HCT116 (cell line): ENCODE results near the gene ADAMTS6.

Source experiments
- CTCF ChIP-seq, 3 experiments: fragments of 200-600 bp in 1 of 3; sonication (generic) in 1 of 3; IDR thresholded peaks in 2 of 3; conservative IDR thresholded peaks in 1 of 3; 2 replicates each; pipeline ENCODE4 v1.5.1; 2012 to 2017; ENCODE audit warnings: low read depth in 2 of 3, low read length in 2 of 3, antibody characterized with exemption in 1 of 3, borderline replicate concordance in 1 of 3, control low read depth in 1 of 3, mild to moderate bottlenecking in 1 of 3, mixed read lengths in 1 of 3, mixed run types in 1 of 3, moderate library complexity in 1 of 3; ENCODE audit not compliant: insufficient read depth in 1 of 3
- EGR1 ChIP-seq: IDR thresholded peaks from 2 replicates; pipeline ENCODE4 v1.6.1; 2012; ENCODE audit warnings: low read depth
- MAX ChIP-seq: IDR thresholded peaks from 2 replicates; pipeline ENCODE4 v1.6.1; 2012
- POLR2AphosphoS5 ChIP-seq: IDR thresholded peaks from 2 replicates; pipeline ENCODE4 v1.6.1; 2011; ENCODE audit warnings: mild to moderate bottlenecking, low read depth, low read length, moderate library complexity
- RAD21 ChIP-seq: IDR thresholded peaks from 2 replicates; pipeline ENCODE4 v1.6.1; 2012; ENCODE audit warnings: low read depth, mild to moderate bottlenecking
- REST ChIP-seq: IDR thresholded peaks from 2 replicates; pipeline ENCODE4 v1.6.1; 2012; ENCODE audit warnings: low read depth
- YY1 ChIP-seq: IDR thresholded peaks from 2 replicates; pipeline ENCODE4 v1.6.1; 2011; ENCODE audit warnings: low read length, low read depth, moderate library complexity, mild to moderate bottlenecking; ENCODE audit not compliant: insufficient replicate concordance; ENCODE audit errors: extremely low read depth
- ZNF274 ChIP-seq: fragments of 200-500 bp; sonication (Bioruptor generic); IDR thresholded peaks from 2 replicates; pipeline ENCODE4 v1.6.1; 2014; ENCODE audit warnings: mild to moderate bottlenecking, low read depth, low read length, inconsistent platforms

- TF ChIP-seq CTCF (IDR thresholded peaks at IDR 0.05 in 2 of 3, conservative IDR thresholded peaks at IDR 0.05 in 1 of 3; ENCODE audit: borderline replicate concordance in 1 of 3, insufficient read depth in 1 of 3, low read depth in 2 of 3, low read length in 2 of 3) (no peak), YY1 (no peak), ZNF274 (no peak), POLR2AphosphoS5 (no peak), RAD21 (no peak), EGR1 (no peak), MAX (no peak), REST (no peak)
Measured at GRCh38 chr5:65197531-65198455, 283.9 kb downstream of the ADAMTS6 start.
